ENCODE measurements around the gene CCS. TPM values are rescaled to one million over a fixed set of nuclear protein-coding genes. Genes with fewer than 3 reads are reported as not detected.
"Not testable (repeated sequence)": the region's sequence is repeated elsewhere in the genome, so short reads cannot be mapped to it uniquely, and the experiment has no call there.

The CCS gene
- total and polyA plus RNA-seq, 2 of the 4 experiments (the other 2 are of a cell fraction) = 20.1 to 53.0 TPM

DNA sequence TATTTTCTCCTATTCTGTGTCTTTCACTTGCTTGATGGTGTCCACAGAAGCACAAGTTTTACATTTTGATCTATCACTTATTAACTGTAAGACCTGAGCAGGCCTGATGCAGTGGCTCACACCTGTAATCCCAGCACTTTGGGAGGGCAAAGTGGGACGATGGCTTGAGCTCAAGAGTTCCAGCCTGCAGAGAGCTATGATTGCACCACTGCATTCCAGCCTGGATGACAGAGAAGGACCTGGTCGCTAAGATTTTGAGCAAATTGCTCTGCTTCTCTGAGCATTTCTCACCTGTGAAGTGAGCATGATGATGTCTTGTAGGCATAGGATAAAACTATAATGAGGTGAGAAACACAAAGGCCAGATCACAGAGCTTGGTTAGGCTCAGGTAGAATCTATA is 6.8 kb upstream of the CCS start:
- intact Hi-C loops (cut with micrococcal nuclease) (no loop called here), dilution Hi-C loops (cut with HindIII; ENCODE audit: low sequenced_read_pairs, unreplicated experiment) (no loop called here), in situ Hi-C loops (cut with MboI; ENCODE audit: low sequenced_read_pairs) (no loop called here)
- H3K56ac ChIP-seq (ENCODE audit: extremely low read depth, insufficient read depth, low read length) = no peak overlapping the region
- no peaks in the 10 kb centered on the region for H3K9me1 ChIP-seq (ENCODE audit: insufficient read depth, low read length)
- CTCF ChIA-PET = no interaction called here
- no peak overlapping the region for H4K8ac ChIP-seq (ENCODE audit: low read depth in 2 of 2, low read length in 2 of 2)
- H4K20me1 ChIP-seq (ENCODE audit: insufficient read depth, low read length) = no peaks in the 10 kb centered on the region
- H3K9me3 ChIP-seq (ENCODE audit: control insufficient read depth, insufficient read depth, low read length) = 0 out of 2 replicates have a peak, but pooled peaks cover 2% of the 10 kb centered on the region
- no peak overlapping the region for H2BK20ac ChIP-seq (ENCODE audit: low read depth, low read length)
- no peak overlapping the region for H3K14ac ChIP-seq (replicated peaks; ENCODE audit: low read depth, low read length)
- no peak overlapping the region for H3K23ac ChIP-seq (ENCODE audit: low read depth, low read length)
- no peak overlapping the region for H3K9ac ChIP-seq (ENCODE audit: low read depth, low read length)
- H3K4ac ChIP-seq (ENCODE audit: low read depth, low read length) = no peak overlapping the region
- DNase-seq (no peak), ATAC-seq (ENCODE audit: low read depth) (no peak)
- H3K27me3 ChIP-seq (ENCODE audit: control insufficient read depth, insufficient read depth, low read length) = peaks cover 4% of the 10 kb centered on the region; the same call in 1 of the 2 replicates
- no peak overlapping the region for H2AK5ac ChIP-seq (ENCODE audit: low read depth, low read length)
- H3K27ac ChIP-seq (ENCODE audit: insufficient read depth, low read length) = no peak overlapping the region
- TF ChIP-seq RAD21 (IDR thresholded peaks at IDR 0.05; ENCODE audit: low read length) (no peak), CHD1 (IDR thresholded peaks at IDR 0.05; ENCODE audit: low read depth, low read length) (no peak), MAFK (IDR thresholded peaks at IDR 0.05; ENCODE audit: low read depth, low read length) (no peak), FOS (IDR thresholded peaks at IDR 0.05; ENCODE audit: low read depth, low read length) (no peak)
- no TSS peak for BruUV-seq (replicated peaks)
- H2AK9ac ChIP-seq (replicated peaks; ENCODE audit: low read depth, low read length, poor library complexity) = no peak overlapping the region
- no peak overlapping the region for H4K91ac ChIP-seq (ENCODE audit: insufficient read depth, low read depth, low read length)
- H4K5ac ChIP-seq (ENCODE audit: low read depth, low read length) = no peak overlapping the region
- H3K18ac ChIP-seq (ENCODE audit: low read depth, low read length) = no peak overlapping the region
- no peak overlapping the region for H2BK120ac ChIP-seq (ENCODE audit: low read depth, low read length)
- H2AFZ ChIP-seq (replicated peaks; ENCODE audit: low read length, poor library complexity) = no peak overlapping the region
- WGBS, 2 experiments (ENCODE audit: extremely low coverage in 2 of 2, insufficient read length in 1 of 2) = 33% methylated on average over 1 of the region's 2 CpGs; no CpG with 5 or more reads in 1 of the 2 experiments
- no peak overlapping the region for H3K4me2 ChIP-seq (ENCODE audit: low read depth, low read length)
- no peak overlapping the region for H2BK5ac ChIP-seq (ENCODE audit: low read depth, low read length, poor library complexity, severe bottlenecking)
- no peaks in the 10 kb centered on the region for H3K36me3 ChIP-seq (ENCODE audit: control insufficient read depth, insufficient read depth, low read length)
- H3K79me1 ChIP-seq (ENCODE audit: low read depth in 1 of 2, low read length in 2 of 2) = no peaks in the 10 kb centered on the region
- H3K4me1 ChIP-seq (ENCODE audit: control insufficient read depth, insufficient read depth, low read length) = no peaks in the 10 kb centered on the region
- H3K4me3 ChIP-seq (ENCODE audit: insufficient read depth, low read depth, low read length) = no peak overlapping the region
- H2BK15ac ChIP-seq (ENCODE audit: low read depth, low read length) = no peak overlapping the region
- POLR2A ChIA-PET (ENCODE audit: unreplicated experiment) = no interaction called here

DNA sequence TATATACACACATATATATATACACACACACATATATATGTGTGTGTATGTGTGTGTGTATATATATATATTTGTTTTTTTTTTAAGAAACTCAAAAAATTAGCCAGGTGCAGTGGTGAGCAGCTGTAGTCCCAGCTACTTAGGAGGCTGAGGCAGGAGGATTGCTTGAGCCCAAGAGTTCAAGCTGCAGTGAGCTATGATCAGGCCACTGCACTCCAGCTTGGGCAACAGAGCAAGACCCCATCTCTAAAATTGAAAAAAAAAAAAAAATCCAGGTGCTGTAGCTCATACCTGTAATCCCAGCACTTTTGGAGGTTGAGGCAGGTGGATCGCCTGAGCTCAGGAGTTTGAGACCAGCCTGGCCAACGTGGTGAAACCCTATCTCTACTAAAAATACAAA is 3.7 kb upstream of the CCS start:
- H3K23ac ChIP-seq (ENCODE audit: low read depth, low read length); BruUV-seq (replicated peaks); H4K20me1 ChIP-seq (ENCODE audit: insufficient read depth, low read length); H2BK5ac ChIP-seq (ENCODE audit: low read depth, low read length, poor library complexity, severe bottlenecking); H3K14ac ChIP-seq (replicated peaks; ENCODE audit: low read depth, low read length); H3K18ac ChIP-seq (ENCODE audit: low read depth, low read length); H3K27ac ChIP-seq (ENCODE audit: insufficient read depth, low read length); ATAC-seq (ENCODE audit: low read depth); H3K9me3 ChIP-seq (ENCODE audit: control insufficient read depth, insufficient read depth, low read length); H2BK20ac ChIP-seq (ENCODE audit: low read depth, low read length); H2AK9ac ChIP-seq (replicated peaks; ENCODE audit: low read depth, low read length, poor library complexity); H4K5ac ChIP-seq (ENCODE audit: low read depth, low read length); H2BK120ac ChIP-seq (ENCODE audit: low read depth, low read length); intact Hi-C loops (cut with micrococcal nuclease); DNase-seq; H3K9me1 ChIP-seq (ENCODE audit: insufficient read depth, low read length); POLR2A ChIA-PET (ENCODE audit: unreplicated experiment); H3K56ac ChIP-seq (ENCODE audit: extremely low read depth, insufficient read depth, low read length); H2AFZ ChIP-seq (replicated peaks; ENCODE audit: low read length, poor library complexity); H4K8ac ChIP-seq (ENCODE audit: low read depth in 2 of 2, low read length in 2 of 2); H3K27me3 ChIP-seq (ENCODE audit: control insufficient read depth, insufficient read depth, low read length); H3K4me2 ChIP-seq (ENCODE audit: low read depth, low read length); H3K9ac ChIP-seq (ENCODE audit: low read depth, low read length); H3K4me3 ChIP-seq (ENCODE audit: insufficient read depth, low read depth, low read length); H3K4me1 ChIP-seq (ENCODE audit: control insufficient read depth, insufficient read depth, low read length); H2BK15ac ChIP-seq (ENCODE audit: low read depth, low read length); in situ Hi-C loops (cut with MboI; ENCODE audit: low sequenced_read_pairs); H2AK5ac ChIP-seq (ENCODE audit: low read depth, low read length); dilution Hi-C loops (cut with HindIII; ENCODE audit: low sequenced_read_pairs, unreplicated experiment); H3K36me3 ChIP-seq (ENCODE audit: control insufficient read depth, insufficient read depth, low read length); H3K4ac ChIP-seq (ENCODE audit: low read depth, low read length); H4K91ac ChIP-seq (ENCODE audit: insufficient read depth, low read depth, low read length): not testable (repeated sequence)
- CTCF ChIA-PET = interaction anchor here (0.6 to 1.4 kb wide), 2 partner anchors 89 to 586 kb away, joined by 4 read pairs; no protein-coding TSS in a partner anchor
- peaks cover 8 to 11% of the 10 kb centered on the region in 2 experiments for H3K79me1 ChIP-seq (ENCODE audit: low read depth in 1 of 2, low read length in 2 of 2)
- no CpG with 5 or more reads among the region's 2 CpGs for WGBS, 2 experiments (ENCODE audit: extremely low coverage in 2 of 2, insufficient read length in 1 of 2)

Data from IMR-90 (cell line).